NCI-H345 treated with DMSO at 0.1 percent for 48 hours (cell line): ENCODE results near the gene RPL5.

ENCODE experiments used
- DNase-seq: peaks from one replicate; lab custom pipeline; 2025; ENCODE audit not compliant: unreplicated experiment; lab: John Stamatoyannopoulos, UW

Gene RPL5

DNA sequence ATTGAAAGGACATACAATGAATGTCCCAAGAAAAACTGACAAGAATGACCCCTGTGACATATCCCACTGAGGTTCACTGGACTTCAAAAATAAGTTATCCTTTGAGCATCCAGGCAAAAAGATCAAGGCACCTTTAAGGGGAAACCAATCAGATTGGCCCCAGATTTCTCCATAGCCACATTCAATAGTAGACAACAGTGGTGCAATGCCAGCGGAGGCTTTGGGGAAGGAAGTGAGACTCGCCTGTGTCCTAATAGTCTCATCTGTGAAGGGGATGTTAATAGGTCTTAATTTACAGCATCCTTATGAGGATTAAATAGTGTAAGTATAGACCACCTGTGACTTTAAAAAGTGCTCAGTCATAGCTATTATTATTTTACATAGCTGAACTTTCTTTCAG lies 21.5 kb downstream of the RPL5 start:
- DNase-seq: no peak

DNA sequence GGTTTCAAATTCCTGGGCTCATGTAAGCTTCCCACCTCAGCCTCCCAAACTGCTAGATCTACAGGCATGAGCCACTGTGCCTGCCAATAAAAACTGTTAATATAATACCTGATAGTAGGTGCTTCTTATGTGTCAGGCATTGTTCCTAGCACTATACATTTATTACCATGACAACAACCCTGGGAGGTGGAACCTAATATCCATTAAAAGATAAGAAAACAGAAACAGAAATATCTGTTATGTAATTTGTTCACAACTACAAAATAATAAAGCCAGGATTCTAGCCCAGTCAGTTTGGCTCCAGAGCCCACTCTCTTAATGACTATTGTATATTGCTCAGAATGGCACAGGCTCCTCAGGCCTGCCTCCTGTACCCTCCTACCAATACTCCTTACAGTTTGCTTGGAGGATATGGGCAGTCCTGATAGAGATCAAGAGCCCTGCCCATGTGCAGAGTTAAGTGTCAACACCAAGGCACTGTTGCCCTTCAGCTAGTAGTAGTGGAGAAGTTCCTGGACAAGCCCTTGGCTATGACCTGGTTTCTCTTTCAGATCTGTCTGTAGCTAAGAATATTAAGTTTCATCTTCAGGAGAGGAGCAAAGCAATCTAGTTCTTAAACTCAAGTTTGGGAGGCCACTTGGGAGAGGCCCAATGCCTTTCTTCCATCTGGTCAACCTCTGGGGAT lies 22.4 kb downstream of the RPL5 start:
- no peak for DNase-seq

DNA sequence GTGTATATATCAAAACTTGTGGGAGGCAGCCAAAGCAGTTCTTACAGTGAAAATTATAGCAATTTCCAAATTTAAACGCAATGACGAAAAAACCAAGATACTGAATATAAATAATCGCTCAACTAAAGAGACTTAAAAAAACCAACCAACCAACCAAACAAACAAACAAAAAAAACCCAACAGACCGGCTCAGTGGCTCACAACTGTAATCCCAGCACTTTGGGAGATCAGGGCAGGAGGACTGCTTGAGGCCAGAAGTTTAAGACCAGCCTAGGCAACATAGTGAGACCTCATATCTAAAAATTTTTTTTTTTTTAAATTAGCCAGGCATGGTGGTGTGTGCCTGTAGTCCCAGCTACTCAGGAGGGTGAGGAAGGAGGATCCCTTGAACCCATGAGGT lies 23.4 kb downstream of the RPL5 start:
- no peak for DNase-seq

DNA sequence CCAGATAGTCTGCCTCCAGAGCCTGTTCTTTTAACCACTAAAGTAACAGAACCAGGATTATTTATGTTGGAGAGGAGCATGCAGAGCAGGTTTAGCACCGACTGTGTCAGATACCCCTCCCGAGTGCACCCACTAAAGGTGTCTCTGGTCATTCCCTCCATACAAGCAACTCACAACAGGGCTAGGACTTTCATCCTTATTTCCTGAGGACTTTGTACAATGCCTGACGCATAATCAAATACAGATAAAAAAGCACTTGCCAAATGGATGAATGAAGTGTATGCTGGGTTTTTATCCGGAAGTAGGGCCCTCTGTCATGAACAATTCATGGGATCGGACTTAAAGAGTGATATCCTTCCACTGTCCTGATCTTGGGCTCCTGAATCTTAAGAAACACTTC lies 26.0 kb downstream of the RPL5 start:
- DNase-seq: no peak

DNA sequence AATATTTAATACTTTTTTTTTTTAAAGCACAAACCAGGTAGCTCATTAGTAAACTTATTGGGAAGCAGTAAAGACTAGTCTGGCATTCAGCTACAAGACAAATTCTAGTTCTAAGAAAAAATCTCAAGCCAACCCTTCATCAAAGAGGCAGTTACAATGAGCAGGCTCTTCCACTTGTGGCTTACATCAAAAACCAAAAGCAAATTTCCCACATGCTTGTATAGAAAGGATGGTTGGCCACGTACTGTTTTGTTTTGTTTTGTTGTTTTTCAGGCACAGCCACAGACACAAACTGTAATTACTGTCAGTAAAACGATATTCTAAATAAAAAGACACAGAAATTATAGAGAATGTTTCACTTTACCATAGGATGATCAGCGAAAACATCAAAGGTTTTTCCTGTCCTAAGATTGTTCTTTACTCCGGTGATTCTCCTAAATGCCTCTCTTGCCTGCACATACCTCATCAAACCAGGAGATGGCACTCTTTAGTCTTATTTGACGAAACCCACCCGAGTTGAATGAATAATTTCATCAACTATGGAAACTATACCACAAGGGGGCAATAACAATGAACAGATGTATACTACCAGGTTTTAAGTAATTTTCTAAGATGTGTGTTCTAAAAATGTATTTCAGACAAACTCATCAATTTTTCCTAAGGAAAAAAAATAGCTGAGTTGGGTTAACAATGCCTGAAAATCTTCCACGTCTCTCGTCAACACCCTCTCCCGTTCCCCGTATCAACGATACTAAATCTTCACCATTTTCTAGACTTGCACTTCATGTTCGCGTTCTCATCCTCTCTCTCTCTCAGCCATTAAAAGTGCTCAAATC lies 26.9 kb downstream of the RPL5 start:
- DNase-seq: peak; percentile 90

- no peak for DNase-seq
These were observed 27.7 kb downstream of the RPL5 start for GRCh38 chr1:92859400-92860039.

- no peak for DNase-seq
These were observed 30.8 kb downstream of the RPL5 start for GRCh38 chr1:92862605-92863004.

- DNase-seq: no peak
These were observed 32.3 kb downstream of the RPL5 start for GRCh38 chr1:92864131-92864530.

GRCh38 chr1:92870591-92870990 lies 38.8 kb downstream of the RPL5 start:
- no peak for DNase-seq

GRCh38 chr1:92872719-92873118 lies 40.9 kb downstream of the RPL5 start:
- no peak for DNase-seq

- no peak for DNase-seq
These were observed 43.1 kb downstream of the RPL5 start for GRCh38 chr1:92874987-92875386.

- no peak for DNase-seq
These were observed 44.5 kb downstream of the RPL5 start for GRCh38 chr1:92876351-92876750.

DNA sequence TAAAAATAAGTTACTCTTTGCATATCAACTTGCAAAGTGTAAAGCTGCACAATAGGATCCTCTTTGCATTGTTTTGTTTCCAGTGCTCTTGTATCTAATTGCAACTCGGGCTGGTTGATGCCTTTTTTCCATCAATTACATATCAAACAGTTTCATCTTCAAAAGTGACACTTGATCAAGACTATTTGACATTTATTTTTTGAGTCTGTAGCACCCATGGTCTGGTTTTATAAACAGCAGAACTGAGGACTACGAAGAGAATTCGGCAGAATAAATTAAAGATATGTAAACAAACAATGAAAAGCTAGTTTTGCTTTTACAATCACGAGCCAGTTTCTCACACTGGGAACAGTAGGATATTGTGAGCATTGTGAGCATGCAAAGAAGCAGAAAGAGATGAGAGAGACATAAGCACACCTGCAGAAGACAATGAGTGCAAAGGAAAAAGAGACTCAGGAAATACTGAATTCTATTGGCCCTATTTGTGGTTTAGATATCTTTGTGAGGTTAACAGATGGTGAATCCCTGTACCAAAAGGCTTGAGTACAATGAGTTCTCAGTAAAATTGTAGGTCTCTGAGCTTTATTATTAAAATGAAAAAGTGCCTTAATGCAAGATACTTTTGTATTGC lies 45.4 kb downstream of the RPL5 start:
- DNase-seq: peak; percentile 90

DNA sequence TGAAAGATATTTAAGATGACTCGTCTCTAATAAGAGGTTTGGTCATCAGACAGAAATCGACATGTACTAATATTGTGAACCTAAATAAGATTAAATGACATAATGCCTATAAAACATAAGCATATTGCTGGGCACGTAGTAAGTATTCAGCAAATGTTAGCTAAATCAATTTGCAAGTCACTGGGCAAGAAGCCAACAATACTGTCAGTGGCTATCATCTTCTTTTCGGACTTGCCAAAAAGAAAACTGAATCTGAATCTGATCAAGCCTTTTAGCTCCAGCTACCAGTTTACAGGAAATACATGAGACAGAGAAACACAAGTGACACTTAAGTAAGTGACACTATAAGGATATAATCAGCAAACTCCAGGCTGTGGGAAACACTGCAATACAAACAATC lies 46.0 kb downstream of the RPL5 start:
- DNase-seq: peak; percentile 77

DNA sequence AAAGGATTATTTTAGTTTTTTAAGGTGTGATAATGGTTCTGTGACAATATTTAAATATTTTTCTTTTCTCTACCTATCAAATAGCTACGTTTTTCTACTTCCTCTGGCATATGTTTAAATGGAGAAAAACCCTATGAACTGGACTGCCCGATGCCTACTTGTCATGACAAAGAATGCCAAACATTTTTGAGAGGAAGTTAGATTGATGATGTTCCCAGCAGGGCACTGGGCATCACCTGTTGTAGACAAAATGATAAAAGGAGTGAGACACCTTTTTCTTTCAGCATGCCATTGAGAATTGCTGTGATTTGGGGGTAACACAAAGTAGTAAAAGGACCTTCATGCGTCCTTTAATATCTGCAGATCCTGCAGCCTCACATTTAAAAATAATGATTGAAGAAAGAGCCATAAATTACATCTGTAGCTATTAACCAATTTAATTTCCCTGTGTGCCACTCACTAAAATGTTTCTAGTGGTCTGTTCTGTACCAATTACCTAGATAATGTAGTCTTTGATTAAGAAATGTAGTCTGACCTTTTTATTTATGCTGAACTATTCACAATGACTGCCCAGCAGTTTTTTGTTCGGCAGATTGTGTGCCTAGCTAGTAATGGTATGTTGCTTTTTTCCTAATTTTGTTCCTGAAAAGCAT lies 47.6 kb downstream of the RPL5 start:
- peak; percentile 29 for DNase-seq

DNA sequence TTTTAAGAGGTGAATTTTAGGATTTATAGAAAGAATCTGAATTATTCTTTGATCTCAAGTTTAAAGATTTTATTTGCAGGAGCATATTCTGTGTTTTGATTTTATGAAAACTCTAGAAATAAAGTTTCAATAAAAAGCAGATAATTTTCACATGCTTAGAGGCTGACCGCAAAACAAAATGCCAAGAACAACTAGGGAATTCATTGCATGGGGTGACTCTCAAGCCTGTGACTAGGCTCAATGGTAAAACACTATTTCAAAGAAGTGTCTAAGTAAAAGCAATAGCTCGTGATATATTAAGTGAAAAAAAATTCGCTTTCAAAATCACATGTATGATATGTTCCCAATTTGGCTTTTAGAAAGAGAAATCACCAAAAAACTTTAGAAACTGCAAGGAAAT lies 49.6 kb downstream of the RPL5 start:
- no peak for DNase-seq

- no peak for DNase-seq
These were observed 51.0 kb downstream of the RPL5 start for GRCh38 chr1:92882819-92883218.

DNA sequence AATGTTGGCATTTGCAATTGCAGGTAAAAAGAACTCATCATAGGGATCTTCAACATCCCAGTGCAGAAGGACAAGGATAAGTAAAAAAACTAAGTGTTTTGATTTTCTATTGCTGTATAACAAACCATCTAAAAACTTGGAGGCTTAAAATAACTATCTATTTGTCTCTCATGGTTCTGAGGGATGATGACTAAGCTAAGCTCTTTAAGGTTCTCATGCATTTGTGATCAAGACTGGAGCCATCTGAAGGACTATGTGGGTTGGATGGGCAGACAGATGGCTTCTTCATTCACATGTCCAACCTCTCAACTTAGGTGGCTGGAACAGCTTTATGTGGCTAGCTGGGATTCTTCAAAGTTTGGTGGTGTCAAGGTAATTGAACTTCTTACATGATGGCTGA lies 51.5 kb downstream of the RPL5 start:
- no peak for DNase-seq

GRCh38 chr1:92884195-92884594 lies 52.4 kb downstream of the RPL5 start:
- DNase-seq: no peak

GRCh38 chr1:92886886-92887419 lies 55.1 kb downstream of the RPL5 start:
- DNase-seq: peak; percentile 65

GRCh38 chr1:92887465-92887864 lies 55.6 kb downstream of the RPL5 start:
- DNase-seq: no peak
